Measurements from ENCODE around the gene GPR61.
A peak's percentile ranks its signal among the peaks of the same experiment; 100 is the strongest.

Gene GPR61

GRCh38 chr1:109504974-109505373 is 34.7 kb upstream of the GPR61 start:
- no peak overlapping the region for H3K4me3 ChIP-seq (ENCODE audit: low read length)
- no peak for DNase-seq (ENCODE audit: low read depth, low spot score)

DNA sequence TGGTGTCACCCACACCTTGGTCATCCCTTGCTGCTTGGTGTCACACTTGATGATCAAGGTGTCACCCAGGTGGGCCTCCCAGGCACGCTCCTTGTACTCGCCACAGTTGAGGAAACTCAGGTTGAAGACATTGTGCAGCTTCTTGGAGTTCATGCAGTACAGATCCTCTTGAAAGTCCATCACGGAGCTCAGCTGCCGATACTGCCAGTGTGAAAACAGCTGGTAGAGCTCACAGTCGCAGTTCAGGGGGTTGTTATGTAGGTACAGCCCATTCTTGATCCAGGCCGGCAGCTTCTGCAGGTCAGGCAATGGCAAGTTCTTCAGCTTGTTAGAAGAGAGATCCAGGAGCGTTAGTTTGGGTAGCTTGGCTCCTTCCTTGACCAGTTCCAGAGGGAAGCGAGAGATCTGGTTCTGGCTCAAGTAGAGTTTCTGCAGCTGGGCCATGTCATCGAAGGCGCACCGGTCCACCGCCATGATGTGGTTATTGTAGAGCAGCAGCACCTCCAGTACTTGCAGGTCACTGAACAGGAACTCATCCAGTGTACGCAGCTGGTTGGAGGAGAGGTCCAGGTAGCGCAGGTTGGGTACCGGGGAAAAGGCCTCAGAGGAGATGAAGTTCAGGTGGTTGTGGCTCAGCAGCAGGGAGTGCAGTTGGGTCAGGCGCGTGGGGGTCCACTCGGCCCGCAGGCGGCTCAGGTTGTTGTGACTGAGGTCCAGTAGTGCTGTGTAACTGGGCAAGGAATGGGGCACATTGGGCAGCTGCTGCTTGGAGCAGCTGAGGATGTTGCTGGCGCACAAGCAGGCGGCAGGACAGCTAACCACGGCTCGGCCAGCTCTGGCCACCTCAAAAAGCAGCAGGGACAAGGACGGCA is 31.4 kb upstream of the GPR61 start:
- H3K4me3 ChIP-seq (ENCODE audit: low read length): no peak overlapping the region
- no peak for DNase-seq (ENCODE audit: low read depth, low spot score)

GRCh38 chr1:109508873-109509175 is 30.8 kb upstream of the GPR61 start:
- DNase-seq (ENCODE audit: low read depth, low spot score): no peak
- no peak overlapping the region for H3K4me3 ChIP-seq (ENCODE audit: low read length)

- no peak for DNase-seq (ENCODE audit: low read depth, low spot score)
- peak within 1 kb of the TSS; percentile 63 for H3K4me3 ChIP-seq (ENCODE audit: low read length)
Observed at GRCh38 chr1:109509176-109510134, 30.2 kb upstream of the GPR61 start, which contains the start of gene AMIGO1. TSS of gene AMIGO1 (minus strand) at chr1:109509727. CDS start at chr1:109508912, 815 bp downstream.

GRCh38 chr1:109513110-109513710 is 26.5 kb upstream of the GPR61 start:
- no peak overlapping the region for H3K4me3 ChIP-seq (ENCODE audit: low read length)
- DNase-seq (ENCODE audit: low read depth, low spot score): no peak

DNA sequence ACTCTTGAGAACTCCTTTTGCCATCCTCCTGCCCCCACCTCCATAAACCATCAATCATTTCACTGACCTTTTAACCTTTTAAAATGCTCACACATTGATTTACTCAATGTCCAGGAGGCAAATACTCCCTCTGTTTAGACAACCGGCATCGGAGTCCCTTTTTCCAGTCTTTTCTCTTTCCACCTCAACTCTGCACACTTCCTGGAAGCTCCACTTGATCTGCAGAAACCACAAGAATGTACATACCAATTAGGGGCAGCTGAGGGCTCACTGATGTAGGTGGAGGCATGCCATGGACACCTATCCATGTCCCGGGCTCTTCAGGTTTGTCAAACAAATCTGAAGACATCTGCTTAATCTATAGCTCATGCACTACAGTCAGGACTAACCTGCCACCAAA is 24.8 kb upstream of the GPR61 start:
- no peak for DNase-seq (ENCODE audit: low read depth, low spot score)
- H3K4me3 ChIP-seq (ENCODE audit: low read length): no peak overlapping the region

- no peak for DNase-seq (ENCODE audit: low read depth, low spot score)
- H3K4me3 ChIP-seq (ENCODE audit: low read length): no peak overlapping the region
Observed at GRCh38 chr1:109516872-109517271, 22.8 kb upstream of the GPR61 start.

DNA sequence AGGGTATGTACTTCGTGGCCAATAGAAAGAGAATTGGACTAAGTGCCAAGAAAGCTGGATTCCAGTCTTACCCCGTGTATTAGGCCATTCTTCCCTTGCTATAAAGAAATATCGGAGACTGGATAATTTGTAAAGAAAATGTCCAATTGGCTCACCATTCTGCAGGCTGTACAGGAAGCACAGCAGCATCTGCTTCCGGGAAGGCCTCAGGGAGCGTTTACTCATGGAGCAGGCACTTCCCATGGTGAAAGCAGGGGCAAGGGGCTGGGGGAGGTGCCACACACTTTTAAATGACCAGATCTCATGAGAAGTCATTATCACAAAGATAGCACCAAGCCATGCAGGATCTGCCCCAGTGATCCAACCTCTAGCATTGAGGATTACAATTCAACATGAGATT is 22.3 kb upstream of the GPR61 start:
- no peak for DNase-seq (ENCODE audit: low read depth, low spot score)
- H3K4me3 ChIP-seq (ENCODE audit: low read length): no peak overlapping the region

GRCh38 chr1:109521002-109521951 is 18.4 kb upstream of the GPR61 start:
- H3K4me3 ChIP-seq (ENCODE audit: low read length): no peak overlapping the region
- DNase-seq (ENCODE audit: low read depth, low spot score): no peak

DNA sequence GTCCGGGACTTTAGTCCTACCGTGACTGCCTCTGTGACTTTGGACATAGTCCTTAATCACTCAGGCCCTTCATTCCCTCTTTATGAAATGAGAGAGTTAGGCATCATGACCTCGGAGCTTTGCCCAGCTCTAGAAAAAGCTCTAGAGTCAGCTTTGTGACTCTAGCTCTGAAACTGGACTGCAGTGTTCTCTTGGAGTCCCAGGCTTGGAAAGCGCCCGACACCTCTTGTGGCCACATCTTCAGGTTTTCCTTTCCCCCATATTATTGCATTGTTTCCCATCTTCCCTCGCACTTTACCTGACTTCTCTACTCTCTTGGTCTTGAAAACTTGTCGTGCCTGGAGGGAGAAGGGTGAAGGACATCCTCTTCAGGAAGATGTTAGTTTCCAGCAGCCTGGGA is 17.6 kb upstream of the GPR61 start:
- no peak for DNase-seq (ENCODE audit: low read depth, low spot score)
- H3K4me3 ChIP-seq (ENCODE audit: low read length): no peak overlapping the region

- DNase-seq (ENCODE audit: low read depth, low spot score): no peak
- H3K4me3 ChIP-seq (ENCODE audit: low read length): no peak overlapping the region
Observed at GRCh38 chr1:109523706-109524105, 16.0 kb upstream of the GPR61 start.

DNA sequence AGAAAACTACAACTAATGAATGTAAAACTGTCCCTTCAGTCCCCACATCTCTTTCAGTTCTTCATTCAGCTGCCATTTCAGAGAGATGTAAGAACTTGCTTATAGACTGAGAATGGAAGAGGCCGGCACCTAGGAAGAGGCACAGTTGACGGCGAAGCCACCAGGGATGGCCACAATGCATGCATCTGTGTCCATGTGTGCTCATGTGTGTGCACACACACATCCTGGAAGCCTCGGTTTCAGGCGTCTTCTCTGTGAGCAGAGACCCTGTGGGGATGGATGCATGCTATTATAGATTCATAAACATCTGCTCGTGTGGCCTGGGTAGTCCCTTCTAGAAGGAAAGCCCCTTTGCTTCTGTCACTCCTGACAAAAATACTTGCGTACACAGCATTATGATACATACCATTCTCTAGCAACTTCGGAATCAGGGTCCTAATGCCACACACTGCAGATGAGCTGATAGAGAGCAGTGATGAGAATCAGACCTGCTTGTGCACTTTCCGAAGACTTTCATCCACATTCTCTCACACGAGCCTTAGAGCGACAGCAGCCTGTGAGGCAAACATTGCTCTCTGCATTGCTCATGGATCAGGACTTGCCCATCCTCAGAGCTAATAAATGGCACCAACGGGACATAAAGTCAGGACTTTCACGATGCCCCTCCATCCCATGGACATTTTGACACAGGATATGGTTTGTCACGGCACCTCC is 12.4 kb upstream of the GPR61 start:
- no peak overlapping the region for H3K4me3 ChIP-seq (ENCODE audit: low read length)
- DNase-seq (ENCODE audit: low read depth, low spot score): no peak

DNA sequence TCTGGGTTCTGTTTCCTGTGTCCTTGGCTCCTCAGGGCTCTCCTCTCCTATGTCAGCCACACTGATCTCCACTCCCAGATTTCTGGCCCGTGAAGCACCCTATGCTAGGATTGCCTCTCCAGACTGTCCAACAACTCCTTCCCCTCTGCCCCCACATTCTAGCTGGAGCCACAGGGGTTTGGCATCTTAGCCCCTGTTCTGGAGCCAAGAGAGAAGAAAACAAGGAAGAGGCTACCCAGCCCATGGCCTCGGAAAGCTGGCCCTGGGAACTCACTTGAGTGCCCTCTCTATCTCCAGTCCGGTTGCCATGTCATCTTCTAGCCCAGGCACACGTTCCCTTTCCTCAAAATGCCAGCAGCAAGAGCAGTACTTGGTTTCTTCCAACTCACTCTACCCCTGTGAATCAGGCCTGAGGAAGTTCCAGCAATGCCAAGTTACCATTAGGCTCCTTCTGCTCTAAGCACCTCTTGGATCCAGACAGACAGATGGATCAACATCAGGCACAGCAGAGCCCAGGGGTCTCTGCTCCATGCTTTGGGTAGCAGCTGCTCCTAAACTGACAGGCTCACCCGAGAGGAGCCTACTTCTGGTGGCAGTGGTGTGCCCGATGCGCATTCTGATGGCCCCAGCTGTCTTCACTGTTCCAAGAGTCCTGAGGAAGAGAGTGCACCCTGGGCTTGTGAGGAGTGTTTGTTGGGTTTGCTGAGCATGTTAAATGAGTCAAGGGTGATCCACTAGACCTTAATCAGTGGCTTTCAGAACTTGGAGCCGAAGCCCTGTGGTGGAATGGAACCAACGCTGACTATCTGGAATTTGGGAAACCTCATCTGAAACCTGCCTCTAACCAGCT is 11.6 kb upstream of the GPR61 start:
- H3K4me3 ChIP-seq (ENCODE audit: low read length): no peak overlapping the region
- DNase-seq (ENCODE audit: low read depth, low spot score): no peak

DNA sequence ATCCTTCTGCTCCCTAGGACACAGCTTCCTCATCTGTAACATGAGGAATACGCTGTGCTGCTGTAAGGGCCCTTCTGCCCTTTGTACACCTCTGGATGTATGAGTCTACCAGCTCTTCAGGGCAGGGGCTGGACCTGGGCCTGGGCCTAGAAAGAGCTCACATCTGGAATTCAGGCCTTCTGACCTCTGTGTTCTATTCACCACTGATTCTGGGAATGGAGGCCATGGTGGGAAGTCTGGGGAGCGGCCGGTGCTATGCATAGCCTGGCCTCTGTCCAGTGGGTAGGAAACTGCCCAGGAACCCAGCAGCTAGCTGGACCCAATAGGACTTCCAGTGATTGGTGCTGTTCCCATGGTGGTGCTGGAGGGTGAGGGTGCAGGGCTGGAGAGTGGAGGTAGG is 11.0 kb upstream of the GPR61 start:
- H3K4me3 ChIP-seq (ENCODE audit: low read length): no peak overlapping the region
- no peak for DNase-seq (ENCODE audit: low read depth, low spot score)

GRCh38 chr1:109529881-109530456 is 9.7 kb upstream of the GPR61 start:
- DNase-seq (ENCODE audit: low read depth, low spot score): no peak
- no peak overlapping the region for H3K4me3 ChIP-seq (ENCODE audit: low read length)

GRCh38 chr1:109530457-109531087 is 9.1 kb upstream of the GPR61 start:
- H3K4me3 ChIP-seq (ENCODE audit: low read length): no peak overlapping the region
- DNase-seq (ENCODE audit: low read depth, low spot score): no peak

DNA sequence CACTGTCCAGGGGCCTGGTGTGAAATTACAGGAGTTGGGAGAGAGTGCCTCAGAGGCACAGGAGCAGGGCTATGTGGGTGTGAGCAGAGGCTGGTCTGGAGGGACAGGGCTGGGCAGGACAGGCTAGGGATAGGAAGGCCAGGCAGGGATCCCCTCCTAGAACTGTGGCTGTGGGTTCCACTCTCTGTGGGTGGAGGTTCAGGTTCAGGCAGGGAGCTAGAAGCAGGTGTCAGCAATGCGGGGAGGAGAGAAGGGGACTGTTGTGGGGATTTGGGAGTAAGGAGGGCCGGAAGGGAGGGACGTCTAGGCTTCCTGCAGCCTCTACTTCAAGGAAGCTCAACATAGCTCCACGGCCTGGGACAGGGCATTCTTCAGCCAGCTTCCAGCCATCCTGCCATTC is 8.3 kb upstream of the GPR61 start:
- no peak for DNase-seq (ENCODE audit: low read depth, low spot score)
- H3K4me3 ChIP-seq (ENCODE audit: low read length): no peak overlapping the region
